Fibroblast of peridontal ligament (primary cell): ENCODE data around the gene OR2G6.
"Not testable (repeated sequence)": the region's sequence is repeated elsewhere in the genome, so short reads cannot be mapped to it uniquely, and the experiment has no call there.

ENCODE experiments used
- DNase-seq: peaks from one replicate; pipeline ENCODE4 v3.0.0-alpha.2; 2010; ENCODE audit errors: extremely low read depth

Gene OR2G6

DNA sequence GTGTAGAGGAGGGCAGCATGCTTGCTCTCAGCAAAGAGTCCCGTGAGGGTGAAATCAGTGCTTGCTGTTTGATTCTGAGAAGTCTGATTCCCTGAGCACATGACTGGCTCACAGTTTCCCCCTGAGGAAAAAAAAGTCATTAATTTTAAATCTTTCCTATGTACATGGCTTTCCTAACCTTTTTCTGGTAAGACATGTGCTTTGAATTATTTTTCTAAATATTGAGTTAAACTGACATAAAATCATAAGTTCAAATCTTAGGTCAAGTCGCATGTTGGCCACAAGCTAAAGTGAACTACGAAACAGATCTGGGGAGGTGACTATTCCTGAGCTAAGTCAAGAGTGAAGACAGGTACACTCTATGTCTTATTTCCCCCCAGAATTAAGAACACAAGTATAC, 66.8 kb downstream of the OR2G6 start, which contains the start of gene OR2T34:
TSS of gene OR2T34 (minus strand) at position 101 of the 400 bp plus-strand sequence. CDS start at position 101, 0 bp downstream.
- not testable (repeated sequence) for DNase-seq

DNA sequence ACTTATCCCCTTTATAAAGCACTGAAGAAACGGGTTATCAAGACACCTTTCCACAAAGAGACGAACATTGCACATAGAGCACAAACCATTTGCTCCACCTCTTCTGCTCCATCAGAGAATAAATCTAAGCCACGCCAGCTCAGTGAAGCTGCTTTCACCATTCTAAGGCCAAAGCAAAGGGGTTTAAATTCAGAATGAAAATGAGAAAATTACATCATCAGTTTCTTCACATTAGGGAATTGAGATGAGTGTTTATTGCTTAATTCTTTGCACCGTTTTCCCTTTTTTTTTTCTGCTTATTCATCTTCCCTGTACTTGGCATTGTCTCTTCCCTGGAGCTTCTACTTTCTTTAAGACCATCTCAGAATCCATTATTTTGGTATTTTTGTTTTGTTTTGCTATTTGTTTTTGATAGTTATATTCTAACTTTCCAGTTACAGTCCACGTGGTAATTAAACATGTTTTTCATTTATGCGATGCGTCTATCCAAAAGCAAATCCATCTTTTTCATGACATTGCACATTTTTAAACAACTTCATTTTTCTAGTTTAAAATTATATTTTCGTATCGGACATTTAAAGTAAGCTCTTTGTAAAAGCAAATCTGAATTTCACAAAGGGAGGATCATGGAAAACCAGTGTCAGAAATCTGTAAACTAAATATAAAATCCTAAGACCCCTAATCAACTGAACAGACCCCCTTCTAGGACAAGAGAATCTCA, 68.5 kb downstream of the OR2G6 start:
- DNase-seq: no peak
